DMS153 treated with DMSO at 0.1 percent for 48 hours (cell line): Measurements from ENCODE around the gene IFNG-AS1.
A peak's percentile ranks its signal among the peaks of the same experiment; 100 is the strongest.

Experiments
- DNase-seq: peaks from one replicate; lab custom pipeline; 2025; ENCODE audit not compliant: unreplicated experiment; lab: John Stamatoyannopoulos, UW

Gene IFNG-AS1

GRCh38 chr12:68036642-68037041 lies 47.4 kb downstream of the IFNG-AS1 start:
- no peak for DNase-seq

DNA sequence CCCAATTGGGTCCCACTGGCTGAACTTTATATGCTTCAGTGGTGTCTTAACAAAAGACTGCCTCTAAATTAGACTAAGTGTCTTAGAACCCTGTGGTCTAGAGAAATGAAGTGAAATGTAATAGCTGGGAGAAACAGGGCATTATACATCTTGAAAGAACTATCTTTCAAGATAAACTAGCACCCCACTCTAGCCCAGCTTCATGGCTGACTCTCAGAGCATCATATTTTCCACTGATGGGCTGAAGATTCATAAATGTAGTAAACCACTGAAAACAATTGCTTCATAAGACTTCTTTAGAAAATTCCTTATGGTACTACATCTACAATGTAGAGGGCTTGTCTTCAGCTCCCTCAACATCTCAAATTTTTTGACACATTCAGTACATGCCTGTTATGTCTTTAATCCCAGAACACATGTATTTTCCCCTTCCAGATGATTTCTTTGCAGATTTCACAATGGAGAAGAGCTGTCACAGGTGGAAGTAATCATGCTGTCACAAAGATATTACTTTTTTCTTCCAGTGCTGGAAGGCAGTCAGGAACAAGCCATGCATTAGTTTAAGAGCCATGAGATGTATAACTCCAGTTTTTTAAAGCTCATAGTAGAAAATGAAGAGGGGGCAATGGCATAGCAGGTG lies 48.5 kb downstream of the IFNG-AS1 start:
- DNase-seq, result no peak

GRCh38 chr12:68038650-68039049 lies 49.4 kb downstream of the IFNG-AS1 start:
- no peak for DNase-seq

- DNase-seq, result peak; percentile 64
Measured at GRCh38 chr12:68040450-68041075, 51.3 kb downstream of the IFNG-AS1 start.

GRCh38 chr12:68042212-68042699 lies 53.0 kb downstream of the IFNG-AS1 start:
- DNase-seq, result peak; percentile 44

DNA sequence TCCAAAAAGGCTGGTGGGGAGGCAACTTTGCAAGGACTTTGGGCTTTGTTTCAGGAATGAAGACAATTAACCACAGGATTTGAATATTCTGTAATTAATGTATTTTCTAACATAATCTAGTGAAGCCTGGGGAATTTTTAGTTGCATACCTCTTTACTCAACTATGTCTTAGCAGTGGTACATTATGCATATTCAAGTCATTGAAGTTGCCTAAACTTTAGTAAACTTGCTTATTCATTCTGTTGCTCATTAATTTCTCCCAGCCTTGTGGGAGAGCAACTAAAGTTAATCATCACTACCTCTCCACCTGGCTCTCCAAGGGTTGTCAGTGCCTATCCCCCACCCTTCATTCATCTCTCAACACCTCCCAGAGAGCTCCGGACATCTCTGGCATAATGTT lies 54.2 kb downstream of the IFNG-AS1 start:
- DNase-seq, result no peak

DNA sequence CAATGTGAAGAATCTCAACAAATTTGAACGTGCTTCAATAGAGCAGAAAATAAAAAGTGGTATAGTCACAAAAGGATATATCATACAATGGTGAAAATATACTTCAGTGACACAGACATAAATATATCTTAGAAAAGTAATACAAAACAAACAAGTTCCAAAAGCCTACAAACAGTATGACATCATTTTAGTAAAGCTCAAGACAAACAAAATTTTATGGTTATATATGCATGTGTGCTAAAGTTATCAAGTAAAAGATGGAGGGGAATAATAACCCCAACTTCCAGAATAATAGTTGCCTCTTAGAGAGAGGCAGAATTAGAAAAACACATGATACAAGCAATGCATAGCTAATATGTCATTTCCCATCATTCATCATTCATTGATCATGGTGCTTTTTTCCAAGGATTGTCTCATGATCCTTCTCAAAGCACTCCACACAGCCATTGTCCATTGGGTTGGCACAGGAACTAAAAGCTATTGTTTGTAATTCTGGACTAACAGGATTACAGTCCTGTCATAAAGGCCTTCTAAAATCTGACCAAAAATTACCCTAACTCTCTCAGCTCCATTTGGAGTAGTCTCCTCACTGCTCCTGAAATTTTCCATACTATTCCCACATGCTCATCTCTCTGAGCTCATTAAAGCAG lies 59.5 kb downstream of the IFNG-AS1 start:
- no peak for DNase-seq

DNA sequence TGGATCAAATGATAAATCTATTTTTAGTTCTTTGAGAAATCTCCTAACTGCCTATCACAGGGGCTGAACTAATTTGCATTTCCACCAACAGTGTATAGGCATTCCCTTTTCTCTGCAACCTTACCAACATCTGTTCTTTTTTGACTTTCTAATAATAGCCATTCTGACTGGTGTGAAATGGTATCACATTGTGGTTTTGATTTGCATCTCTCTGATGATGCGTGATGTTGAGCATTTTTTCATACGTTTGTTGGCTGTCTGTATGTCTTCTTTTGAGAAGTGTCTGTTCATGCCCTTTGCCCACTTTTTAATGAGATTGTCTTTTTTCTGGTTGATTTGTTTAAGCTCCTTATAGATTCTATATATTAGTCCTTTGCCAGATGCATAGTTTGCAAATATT lies 67.1 kb downstream of the IFNG-AS1 start:
- DNase-seq, result no peak

DNA sequence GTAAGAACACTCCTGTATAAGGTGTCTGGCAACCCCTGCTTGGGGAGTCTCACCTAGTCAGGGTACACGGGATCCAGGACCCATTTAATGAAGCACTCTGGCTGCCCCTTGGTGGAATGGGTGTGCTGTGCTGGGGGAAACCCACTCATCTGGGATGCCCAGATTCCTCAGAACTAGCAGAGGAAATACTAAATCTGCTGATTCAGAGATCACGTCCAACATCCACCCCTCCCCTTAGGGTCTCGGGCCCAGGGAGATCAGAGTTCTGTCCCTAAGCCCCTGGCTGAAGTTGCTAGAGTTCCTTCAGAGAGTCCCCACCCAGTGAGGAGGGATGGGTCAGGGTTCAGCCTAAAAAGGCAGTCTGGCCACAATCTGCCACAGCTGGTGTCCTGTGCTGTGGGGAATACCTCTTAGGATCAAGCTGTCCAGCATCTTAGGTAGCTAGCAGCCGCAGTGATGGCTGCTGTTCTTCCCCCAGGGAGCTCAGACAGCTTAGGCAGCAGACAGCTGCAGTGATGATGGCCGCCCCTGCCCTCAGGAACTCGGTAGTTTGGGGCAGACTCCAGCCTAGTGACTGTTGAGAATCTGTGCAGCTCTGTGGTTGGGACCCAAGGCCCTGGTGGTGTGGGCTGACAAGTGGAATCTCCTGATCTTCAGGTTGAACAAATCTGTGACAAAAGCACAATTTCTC lies 74.8 kb downstream of the IFNG-AS1 start:
- no peak for DNase-seq

GRCh38 chr12:68065163-68065562 lies 75.9 kb downstream of the IFNG-AS1 start:
- no peak for DNase-seq

DNA sequence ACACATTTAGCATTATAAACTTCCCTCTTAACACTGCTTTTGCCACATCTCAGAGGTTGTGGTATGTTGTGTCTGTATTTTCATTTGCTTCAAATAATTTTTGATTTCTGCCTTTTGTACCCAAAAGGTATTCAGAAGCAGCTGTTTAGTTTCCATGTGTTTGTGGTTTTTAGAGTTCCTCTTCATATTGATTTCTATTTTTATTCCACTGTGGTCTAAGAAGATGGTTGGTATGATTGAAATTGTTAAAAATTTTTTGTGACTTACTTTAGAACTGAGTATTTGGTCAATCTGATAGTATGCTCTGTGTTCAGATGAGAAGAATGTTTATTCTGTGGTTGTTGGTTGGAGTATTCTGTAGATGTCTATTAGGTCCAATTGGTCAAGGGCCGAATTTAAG lies 76.4 kb downstream of the IFNG-AS1 start:
- no peak for DNase-seq

GRCh38 chr12:68067762-68068376 lies 78.6 kb downstream of the IFNG-AS1 start:
- DNase-seq, result no peak

- DNase-seq, result no peak
Measured at GRCh38 chr12:68069275-68069674, 80.0 kb downstream of the IFNG-AS1 start.
